Lower lobe of right lung (tissue), 2 donors: ENCODE results near the gene DGUOK. TPM values are rescaled to one million over a fixed set of nuclear protein-coding genes. Genes with fewer than 3 reads are reported as not detected.
A peak's percentile ranks its signal among the peaks of the same experiment; 100 is the strongest.

ENCODE experiments used
- ATAC-seq, 2 donors: fragments of 200-7000 bp; cut with Tn5 transposase; one replicate each; pipeline ENCODE4 v1.9.1; 2020 to 2022; ENCODE audit warnings: mild to moderate bottlenecking in 2 of 2, moderate library complexity in 2 of 2
- DNase-seq: peaks from one replicate; pipeline ENCODE4 v3.0.0-alpha.2; 2020
- H3K27ac ChIP-seq: fragments of 200-600 bp; one replicate; pipeline ENCODE4 v1.8.0; 2022
- H3K27me3 ChIP-seq: fragments of 200-600 bp; one replicate; pipeline ENCODE4 v1.8.0; 2022; ENCODE audit warnings: low read depth
- H3K36me3 ChIP-seq: fragments of 200-600 bp; one replicate; pipeline ENCODE4 v1.8.0; 2022; ENCODE audit warnings: mild to moderate bottlenecking
- H3K4me1 ChIP-seq: fragments of 200-600 bp; one replicate; pipeline ENCODE4 v1.8.0; 2022
- H3K4me3 ChIP-seq: fragments of 200-600 bp; one replicate; pipeline ENCODE4 v1.8.0; 2022; ENCODE audit warnings: mild to moderate bottlenecking
- H3K9me3 ChIP-seq: fragments of 200-600 bp; one replicate; pipeline ENCODE4 v1.8.0; 2022
- intact Hi-C: fragments of 100-400 bp; cut with DNase I; formaldehyde crosslinking; loops from one replicate; pipeline ENCODE4 v1.11.0; 2022
- total RNA-seq: library from RNA; stranded (reverse); fragmentation: NEBNext Ultra II Directional; extraction: Animal tissue kit (Norgen Biotek cat#: 25700); gene quantifications from one replicate; pipeline ENCODE4 v1.2.1, GENCODE V29; 2021
- TF ChIP-seq, protein P1 (sequence below): fragments of 200-600 bp; IDR thresholded peaks from one replicate; pipeline ENCODE4 v1.8.0; 2022; ENCODE audit warnings: antibody characterized with exemption, mild to moderate bottlenecking
- donor health status: DM: no; HTN: yes; CAD: no; lungs with severe emphysema.

DGUOK gene
- total RNA-seq, 1 donor from 2014 or later, result 38.0 TPM

- Histone ChIP-seq H3K9me3 (no peaks in the 10 kb centered on the region), H3K27ac (peak overlapping the region; percentile 92), H3K4me1 (peaks cover 82% of the 10 kb centered on the region), H3K4me3 (peak overlapping the region; percentile 68), H3K27me3 (no peaks in the 10 kb centered on the region), H3K36me3 (no peaks in the 10 kb centered on the region)
- peak; percentile 64 for DNase-seq
- TF ChIP-seq, protein P1, sequence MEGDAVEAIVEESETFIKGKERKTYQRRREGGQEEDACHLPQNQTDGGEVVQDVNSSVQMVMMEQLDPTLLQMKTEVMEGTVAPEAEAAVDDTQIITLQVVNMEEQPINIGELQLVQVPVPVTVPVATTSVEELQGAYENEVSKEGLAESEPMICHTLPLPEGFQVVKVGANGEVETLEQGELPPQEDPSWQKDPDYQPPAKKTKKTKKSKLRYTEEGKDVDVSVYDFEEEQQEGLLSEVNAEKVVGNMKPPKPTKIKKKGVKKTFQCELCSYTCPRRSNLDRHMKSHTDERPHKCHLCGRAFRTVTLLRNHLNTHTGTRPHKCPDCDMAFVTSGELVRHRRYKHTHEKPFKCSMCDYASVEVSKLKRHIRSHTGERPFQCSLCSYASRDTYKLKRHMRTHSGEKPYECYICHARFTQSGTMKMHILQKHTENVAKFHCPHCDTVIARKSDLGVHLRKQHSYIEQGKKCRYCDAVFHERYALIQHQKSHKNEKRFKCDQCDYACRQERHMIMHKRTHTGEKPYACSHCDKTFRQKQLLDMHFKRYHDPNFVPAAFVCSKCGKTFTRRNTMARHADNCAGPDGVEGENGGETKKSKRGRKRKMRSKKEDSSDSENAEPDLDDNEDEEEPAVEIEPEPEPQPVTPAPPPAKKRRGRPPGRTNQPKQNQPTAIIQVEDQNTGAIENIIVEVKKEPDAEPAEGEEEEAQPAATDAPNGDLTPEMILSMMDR, result no peak
- ATAC-seq, result no peak
- intact Hi-C loops, result no loop called here
These were observed 58.8 kb downstream of the DGUOK start for GRCh38 chr2:73985308-73986084.

DNA sequence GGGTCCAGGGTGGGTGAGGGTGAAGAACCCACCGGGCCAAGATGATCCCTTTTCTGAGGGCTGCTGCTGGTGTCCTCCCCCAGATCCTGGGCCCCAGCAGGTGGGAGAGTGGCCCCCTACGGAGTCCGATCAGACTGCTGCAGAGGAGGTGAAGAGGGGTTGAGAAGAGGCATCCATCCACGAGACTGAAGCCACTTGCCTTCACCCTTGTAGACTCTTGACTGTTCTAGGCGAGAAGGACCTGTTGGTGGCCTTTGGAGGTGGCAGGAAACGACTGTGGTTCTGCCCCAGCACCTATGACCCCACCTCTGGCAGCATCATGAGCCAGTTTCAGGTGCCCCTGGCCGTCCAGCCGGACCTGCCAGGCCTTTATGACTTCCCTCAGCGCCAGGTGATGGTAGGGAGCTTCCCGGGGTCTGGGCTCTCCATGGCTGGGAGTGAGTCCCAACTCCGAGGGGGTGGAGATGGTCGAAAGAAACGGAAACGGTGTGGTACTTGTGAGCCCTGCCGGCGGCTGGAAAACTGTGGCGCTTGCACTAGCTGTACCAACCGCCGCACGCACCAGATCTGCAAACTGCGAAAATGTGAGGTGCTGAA, 59.5 kb downstream of the DGUOK start:
- DNase-seq (no peak), ATAC-seq (no peak)
- peaks cover 75% of the 10 kb centered on the region for H3K4me1 ChIP-seq

GRCh38 chr2:73987109-73987947, 60.6 kb downstream of the DGUOK start:
- no peaks in the 10 kb centered on the region for H3K9me3 ChIP-seq
- no peaks in the 10 kb centered on the region for H3K27me3 ChIP-seq
- intact Hi-C loops, result no loop called here
- no peaks in the 10 kb centered on the region for H3K36me3 ChIP-seq
- H3K4me1 ChIP-seq, result peaks cover 64% of the 10 kb centered on the region
- ATAC-seq (peak; percentile 44 to 52), DNase-seq (peak; percentile 74)
- H3K4me3 ChIP-seq, result peak overlapping the region; percentile 68
- peak overlapping the region; percentile 12 for H3K27ac ChIP-seq
- TF ChIP-seq, protein P1, result peak; percentile 50

More for the DNA sequence above, 59.5 kb downstream of the DGUOK start:
- Histone ChIP-seq H3K4me3 (peak overlapping the region; percentile 68), H3K9me3 (no peaks in the 10 kb centered on the region), H3K27ac (peak overlapping the region; percentile 86), H3K27me3 (no peaks in the 10 kb centered on the region), H3K36me3 (no peaks in the 10 kb centered on the region)
- TF ChIP-seq, protein P1, result no peak
- intact Hi-C loops, result no loop called here

DNA sequence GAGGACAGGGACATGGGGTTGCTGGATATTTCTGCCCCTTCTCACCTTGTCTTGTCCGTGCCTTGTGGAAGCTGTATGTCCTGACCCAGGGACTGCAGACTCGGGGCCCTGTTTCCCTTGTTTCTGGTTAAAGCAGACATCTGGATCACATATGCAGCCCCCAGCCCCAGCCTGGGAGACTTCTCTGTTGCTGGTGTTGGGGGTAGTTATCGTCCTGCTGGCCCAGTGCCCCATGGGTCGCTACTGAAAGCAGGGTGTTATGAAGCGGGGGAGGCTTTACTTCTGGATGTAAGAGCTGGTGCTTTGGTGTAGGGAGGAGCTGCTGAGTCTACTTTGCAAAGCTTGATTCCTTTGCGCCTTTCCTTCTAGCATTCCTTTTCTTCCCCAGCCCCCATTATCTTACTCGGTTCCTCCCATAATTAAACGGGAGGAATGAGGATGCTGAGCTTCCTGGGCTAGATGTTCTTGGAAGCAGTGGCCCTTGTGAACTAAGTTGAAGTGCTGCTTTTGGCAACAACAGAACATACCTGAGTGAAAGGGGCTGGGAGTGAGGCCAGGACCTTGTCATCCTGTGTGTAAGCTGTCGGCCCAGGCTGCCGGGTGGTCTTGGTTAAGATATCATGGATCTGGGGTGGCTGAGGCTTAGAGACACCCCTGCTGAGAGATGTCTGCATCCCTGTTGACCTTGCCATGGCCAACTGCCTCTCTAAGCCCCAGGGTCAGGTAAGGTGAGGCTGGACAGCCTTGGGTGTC, 61.4 kb downstream of the DGUOK start:
- Histone ChIP-seq H3K27me3 (no peaks in the 10 kb centered on the region), H3K4me1 (peaks cover 61% of the 10 kb centered on the region), H3K27ac (peak overlapping the region; percentile 12), H3K4me3 (peak overlapping the region; percentile 68), H3K9me3 (no peaks in the 10 kb centered on the region), H3K36me3 (no peaks in the 10 kb centered on the region)
- DNase-seq, result peak; percentile 62
- intact Hi-C loops, result no loop called here
- TF ChIP-seq, protein P1, result no peak
- no peak for ATAC-seq

- Histone ChIP-seq H3K4me1 (peaks cover 63% of the 10 kb centered on the region), H3K27ac (no peak overlapping the region), H3K36me3 (no peaks in the 10 kb centered on the region), H3K27me3 (no peaks in the 10 kb centered on the region), H3K4me3 (no peak overlapping the region), H3K9me3 (no peaks in the 10 kb centered on the region)
- DNase-seq, result no peak
- no peak for ATAC-seq
- intact Hi-C loops, result no loop called here
- TF ChIP-seq, protein P1, result no peak
These were observed 63.3 kb downstream of the DGUOK start for GRCh38 chr2:73989972-73990371.
